Fibroblast of lung (primary cell): Measurements from ENCODE around the gene TBX1. TPM values are rescaled to one million over a fixed set of nuclear protein-coding genes. Genes with fewer than 3 reads are reported as not detected.

Source experiments
- DNase-seq, 2 donors: peaks; one replicate each; pipeline versions ENCODE4 v3.0.0 to v3.0.0-alpha.2; 2010; ENCODE audit warnings: low read depth in 2 of 2
- H2AFZ ChIP-seq: 2 replicates; pipeline ENCODE4 v1.5.1; 2012; ENCODE audit warnings: low read length, control low read depth, inconsistent platforms
- H3K27ac ChIP-seq: 2 replicates; pipeline ENCODE4 v1.5.1; 2011; ENCODE audit warnings: low read length, control low read depth; ENCODE audit not compliant: insufficient read depth
- H3K27me3 ChIP-seq: 2 replicates; pipeline ENCODE4 v1.5.1; 2011; ENCODE audit warnings: mild to moderate bottlenecking, low read length; ENCODE audit not compliant: control insufficient read depth, insufficient read depth
- H3K36me3 ChIP-seq: 2 replicates; pipeline ENCODE4 v1.5.1; 2011; ENCODE audit warnings: low read length; ENCODE audit not compliant: control insufficient read depth, insufficient read depth
- H3K4me1 ChIP-seq: 2 replicates; pipeline ENCODE4 v1.5.1; 2011; ENCODE audit warnings: low read length; ENCODE audit not compliant: control insufficient read depth, insufficient read depth; ENCODE audit errors: extremely low read depth
- H3K4me2 ChIP-seq: 2 replicates; pipeline ENCODE4 v1.5.1; 2011; ENCODE audit warnings: low read length, control low read depth; ENCODE audit not compliant: insufficient read depth; ENCODE audit errors: extremely low read depth
- H3K4me3 ChIP-seq, 4 experiments: fragments of 200-600 bp in 1 of 4; sonication (generic) in 1 of 4; replicated peaks in 1 of 4; 2 replicates each; pipeline ENCODE4 v1.5.1; 2011 to 2016; ENCODE audit warnings: low read length in 4 of 4, low read depth in 3 of 4, mild to moderate bottlenecking in 3 of 4, control low read depth in 2 of 4, inconsistent platforms in 1 of 4, mixed read lengths in 1 of 4; ENCODE audit not compliant: insufficient read depth in 1 of 4; ENCODE audit errors: control extremely low read depth in 1 of 4
- H3K79me2 ChIP-seq: 2 replicates; pipeline ENCODE4 v1.5.1; 2012; ENCODE audit warnings: mild to moderate bottlenecking, low read length, inconsistent platforms; ENCODE audit not compliant: control insufficient read depth, insufficient read depth
- H3K9ac ChIP-seq: 2 replicates; pipeline ENCODE4 v1.5.1; 2011; ENCODE audit warnings: mild to moderate bottlenecking, low read length, control low read depth; ENCODE audit not compliant: insufficient read depth
- H3K9me3 ChIP-seq: 2 replicates; pipeline ENCODE4 v1.5.1; 2012; ENCODE audit warnings: low read depth, low read length; ENCODE audit not compliant: control insufficient read depth, insufficient read depth
- H4K20me1 ChIP-seq: 2 replicates; pipeline ENCODE4 v1.5.1; 2011; ENCODE audit warnings: low read length; ENCODE audit not compliant: control insufficient read depth, insufficient read depth; ENCODE audit errors: extremely low read depth
- CTCF ChIP-seq, 2 donors: IDR thresholded peaks in 1 of 2; conservative IDR thresholded peaks in 1 of 2; 1 replicate in 1 of 2; 2 replicates in 1 of 2; pipeline ENCODE4 v1.5.1; 2011 to 2012; ENCODE audit warnings: low read length in 2 of 2, control low read depth in 1 of 2, inconsistent platforms in 1 of 2, low read depth in 1 of 2, mild to moderate bottlenecking in 1 of 2
- EZH2 ChIP-seq: IDR thresholded peaks from 2 replicates; pipeline ENCODE4 v1.5.1; 2012; ENCODE audit warnings: low read length, control low read depth, mild to moderate bottlenecking; ENCODE audit errors: missing control alignments
- polyA plus RNA-seq, 2 donors: library from polyadenylated mRNA; depleted of rRNA in 1 of 2; stranded (reverse) in 1 of 2; unstranded in 1 of 2; fragments of >200 nt; gene quantifications; 2 replicates each; pipeline ENCODE4 v1.2.1, GENCODE V29; 2011 to 2012; ENCODE audit warnings: missing spikeins in 1 of 2
- total RNA-seq: library from RNA; depleted of rRNA; stranded (reverse); fragments of >200 nt; gene quantifications from 2 replicates; pipeline ENCODE4 v1.2.1, GENCODE V29; 2014

Gene TBX1
- total and polyA plus RNA-seq, 2 donors (not counting 1 experiment from before 2014, with no cell fraction given), result not detected

DNA sequence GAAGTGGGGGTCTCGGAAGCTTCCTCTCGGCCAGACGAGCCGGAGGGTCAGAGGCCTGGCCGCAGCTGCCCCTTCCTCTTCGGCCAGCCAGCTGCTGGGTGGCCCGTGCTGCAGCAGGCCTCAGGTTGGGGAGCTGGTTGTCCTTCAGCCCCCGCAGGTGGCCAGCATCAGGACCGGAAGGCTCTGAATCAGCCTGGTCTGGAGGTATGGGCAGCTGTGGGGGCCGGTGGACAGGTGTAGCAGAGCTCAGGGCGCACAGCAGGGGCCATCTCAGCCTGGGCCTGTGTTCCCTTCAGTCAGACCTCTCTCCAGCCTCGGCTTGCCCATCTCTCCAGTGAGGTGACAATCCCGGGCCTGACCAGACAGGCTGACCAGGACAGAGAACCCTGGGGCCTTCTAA is 13.9 kb upstream of the TBX1 start:
- no peaks in the 10 kb centered on the region for H3K36me3 ChIP-seq
- no peaks in the 10 kb centered on the region for H4K20me1 ChIP-seq
- no peak overlapping the region for H2AFZ ChIP-seq
- no peaks in the 10 kb centered on the region for H3K4me1 ChIP-seq
- H3K9ac ChIP-seq, result no peak overlapping the region
- H3K27ac ChIP-seq, result no peak overlapping the region
- DNase-seq, result no peak
- H3K27me3 ChIP-seq, result no peaks in the 10 kb centered on the region
- TF ChIP-seq CTCF (conservative IDR thresholded peaks at IDR 0.05 in 1 of 2, IDR thresholded peaks at IDR 0.05 in 1 of 2; ENCODE audit: low read depth in 1 of 2, low read length in 2 of 2), result no peak
- TF ChIP-seq EZH2, result no peak
- H3K4me2 ChIP-seq, result no peak overlapping the region
- no peaks in the 10 kb centered on the region for H3K9me3 ChIP-seq
- H3K79me2 ChIP-seq, result no peaks in the 10 kb centered on the region
- no peak overlapping the region for H3K4me3 ChIP-seq

DNA sequence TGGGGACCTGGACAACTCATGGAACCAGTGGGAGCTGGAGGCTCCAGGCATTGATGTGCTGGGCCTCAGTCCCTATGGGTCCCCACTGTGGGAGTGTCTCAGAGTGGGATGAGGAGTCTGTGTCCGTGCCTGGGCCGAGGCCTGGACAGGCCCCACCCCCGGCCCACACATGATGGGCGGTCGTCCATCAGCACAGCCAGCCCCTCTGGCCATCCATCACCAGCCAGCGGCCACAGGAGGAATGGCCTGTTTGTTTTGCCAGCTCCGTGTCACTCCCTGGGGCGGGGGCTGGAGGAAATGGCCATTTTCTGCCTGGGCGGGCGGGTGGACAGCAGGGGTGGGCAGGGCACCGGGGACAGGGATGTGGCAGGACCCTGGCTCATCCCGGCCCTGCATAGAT is 13.0 kb upstream of the TBX1 start:
- DNase-seq, result no peak

DNA sequence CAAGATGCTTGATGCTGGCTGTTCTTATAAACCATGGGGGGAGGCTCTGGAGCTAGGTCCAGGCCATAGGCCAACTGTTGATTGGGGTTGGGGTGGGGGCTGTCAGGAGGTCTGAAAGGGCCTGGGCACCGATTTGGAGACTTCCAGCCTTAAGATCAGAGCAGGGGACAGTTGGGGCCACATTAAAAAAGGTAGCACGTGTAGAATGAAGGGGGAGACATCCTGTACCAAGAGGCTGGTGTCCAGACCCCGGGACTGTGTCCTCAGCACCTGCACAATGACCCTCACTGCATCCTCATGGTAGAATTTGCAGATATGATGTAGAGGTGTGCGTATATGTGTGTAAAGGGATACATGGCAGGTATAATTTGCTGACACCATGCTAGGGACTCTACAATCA is 12.4 kb upstream of the TBX1 start:
- peaks cover 6% of the 10 kb centered on the region for H3K27me3 ChIP-seq
- H4K20me1 ChIP-seq, result no peaks in the 10 kb centered on the region
- no peak overlapping the region for H3K27ac ChIP-seq
- H2AFZ ChIP-seq, result no peak overlapping the region
- no peak for DNase-seq
- H3K4me1 ChIP-seq, result no peaks in the 10 kb centered on the region
- H3K9me3 ChIP-seq, result no peaks in the 10 kb centered on the region
- no peak overlapping the region for H3K4me3 ChIP-seq
- H3K79me2 ChIP-seq, result no peaks in the 10 kb centered on the region
- H3K9ac ChIP-seq, result no peak overlapping the region
- TF ChIP-seq CTCF (conservative IDR thresholded peaks at IDR 0.05 in 1 of 2, IDR thresholded peaks at IDR 0.05 in 1 of 2; ENCODE audit: low read depth in 1 of 2, low read length in 2 of 2), result no peak
- no peak overlapping the region for H3K4me2 ChIP-seq
- H3K36me3 ChIP-seq, result no peaks in the 10 kb centered on the region

More for the DNA sequence above, 13.0 kb upstream of the TBX1 start:
- no peak overlapping the region for H3K4me2 ChIP-seq
- no peaks in the 10 kb centered on the region for H3K79me2 ChIP-seq
- no peak for TF ChIP-seq EZH2
- TF ChIP-seq CTCF (conservative IDR thresholded peaks at IDR 0.05 in 1 of 2, IDR thresholded peaks at IDR 0.05 in 1 of 2; ENCODE audit: low read depth in 1 of 2, low read length in 2 of 2), result no peak
- no peak overlapping the region for H2AFZ ChIP-seq
- no peaks in the 10 kb centered on the region for H3K4me1 ChIP-seq
- no peak overlapping the region for H3K9ac ChIP-seq
- H3K36me3 ChIP-seq, result no peaks in the 10 kb centered on the region
- peaks cover 3% of the 10 kb centered on the region for H3K27me3 ChIP-seq
- no peaks in the 10 kb centered on the region for H4K20me1 ChIP-seq
- no peaks in the 10 kb centered on the region for H3K9me3 ChIP-seq
- H3K4me3 ChIP-seq, result no peak overlapping the region
- no peak overlapping the region for H3K27ac ChIP-seq
